Stimulated activated CD4-positive, alpha-beta T cell treated with anti-CD3 and anti-CD28 coated beads, Interleukin-15, amount 100 ng/mL, for 1 hour (primary cell): ENCODE measurements around the gene TAF6.

ENCODE experiments used
- DNase-seq, 2 donors: peaks; one replicate each; pipeline ENCODE4 v3.0.0-alpha.2; 2020; ENCODE audit warnings: low read depth in 1 of 2, low spot score in 1 of 2

The TAF6 gene

DNA sequence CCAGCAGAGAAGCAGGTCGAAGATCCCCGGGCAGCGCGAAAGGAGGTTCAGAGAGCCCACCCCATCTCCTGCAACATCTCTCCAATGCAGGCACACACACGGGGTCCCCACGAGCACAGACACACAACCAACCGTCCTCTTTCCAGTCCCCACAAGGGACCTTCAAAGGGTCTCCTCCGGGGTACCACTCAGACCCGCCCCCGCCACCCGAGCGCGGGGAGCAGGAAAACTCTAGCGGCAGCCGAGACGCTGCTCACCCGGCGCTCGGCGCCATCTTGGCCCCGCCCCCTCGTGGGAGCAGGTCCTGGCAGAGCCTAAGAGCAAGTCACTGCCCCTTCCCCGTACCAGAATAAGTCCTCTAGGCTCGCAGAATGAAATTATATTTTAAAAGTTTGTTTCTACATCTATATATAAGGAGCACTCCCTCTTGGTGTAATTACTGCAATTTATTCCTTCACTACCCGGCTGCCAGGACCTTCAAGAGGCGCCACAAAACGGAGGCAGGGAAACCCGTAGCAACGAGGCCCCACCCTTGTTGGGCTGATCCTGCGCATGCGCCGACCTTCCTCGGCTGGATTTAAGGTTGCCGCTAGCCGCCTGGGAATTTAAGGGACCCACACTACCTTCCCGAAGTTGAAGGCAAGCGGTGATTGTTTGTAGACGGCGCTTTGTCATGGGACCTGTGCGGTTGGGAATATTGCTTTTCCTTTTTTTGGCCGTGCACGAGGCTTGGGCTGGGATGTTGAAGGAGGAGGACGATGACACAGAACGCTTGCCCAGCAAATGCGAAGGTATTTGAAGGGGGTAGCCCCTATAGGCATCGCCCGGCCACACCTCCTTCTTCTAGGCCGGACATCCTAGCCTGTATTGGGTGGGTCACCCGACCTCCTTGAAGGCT lies at the start of gene TAF6, which contains the start of gene CNPY4:
TAF6 (minus strand) TSS at position 287 of the 898 bp plus-strand sequence. CDS start 5,149 bp downstream, outside the sequence.
CNPY4 (plus strand) TSS at position 563 of the 898 bp plus-strand sequence; CDS start at position 674, 111 bp downstream.
- peak; percentile 88 to 90 for DNase-seq

DNA sequence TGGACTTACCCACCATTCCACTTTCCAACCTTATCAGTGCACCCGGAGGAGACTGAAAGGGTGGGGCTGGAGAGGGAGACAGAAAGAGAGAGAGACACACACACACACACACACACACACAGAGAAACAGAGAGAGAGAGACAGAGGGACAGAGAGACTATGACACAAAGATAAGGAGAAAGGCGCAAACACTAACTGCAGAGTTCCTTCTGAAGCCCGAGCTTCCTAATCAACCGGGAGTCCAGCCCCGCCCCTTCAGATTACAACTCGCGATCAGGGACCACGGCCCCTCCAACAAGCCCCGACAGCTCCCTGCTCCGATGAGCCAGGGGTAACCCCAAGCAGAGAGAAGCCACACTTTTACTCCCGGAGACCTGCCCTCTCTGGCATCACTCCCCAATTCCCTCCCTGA lies 48.8 kb upstream of the TAF6 start:
- no peak for DNase-seq

DNA sequence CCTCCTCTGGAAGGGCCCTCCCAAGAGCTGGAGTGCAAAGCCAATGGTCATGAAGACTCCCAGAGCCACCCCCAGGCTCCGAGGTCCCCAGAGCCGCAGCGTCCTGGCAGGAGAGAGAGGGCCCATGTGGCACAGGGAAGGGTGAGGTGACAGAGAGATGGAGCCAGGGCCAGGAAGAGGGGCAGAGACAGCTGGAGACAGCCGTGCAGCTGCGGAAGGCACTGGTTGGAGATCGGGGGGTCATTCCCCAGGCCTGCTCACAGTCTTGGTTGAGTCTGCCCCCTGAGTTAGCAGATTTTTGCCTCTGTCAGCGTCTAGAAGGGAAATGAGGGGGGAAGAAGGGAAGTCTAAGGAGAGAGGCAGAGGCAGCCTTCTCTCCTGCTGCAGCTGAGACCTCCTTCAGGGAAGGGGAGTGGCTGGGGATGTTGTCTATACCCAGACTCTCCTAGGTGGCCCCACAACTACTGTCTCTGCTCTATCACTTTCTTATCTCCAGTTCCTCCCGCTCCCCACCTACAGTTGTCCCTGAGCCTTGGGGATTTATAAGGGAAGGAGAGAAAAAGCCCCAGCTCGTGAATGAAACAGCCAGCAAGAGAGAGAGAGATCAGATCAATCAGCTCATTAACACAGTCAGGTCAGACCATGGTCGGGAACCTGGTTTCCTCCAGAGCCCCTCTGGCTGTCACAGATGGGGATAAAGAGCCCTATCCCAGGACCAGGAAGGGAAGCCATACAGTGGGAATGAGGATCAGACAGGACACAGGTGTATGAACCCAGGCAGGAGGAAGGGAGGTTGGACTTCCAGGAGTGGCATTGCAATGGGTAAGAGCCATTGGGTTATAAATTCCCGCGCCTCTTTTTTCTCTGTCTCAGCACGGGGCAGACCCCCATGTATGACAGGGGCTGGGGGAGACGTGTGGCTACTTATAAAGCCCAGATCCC lies 48.1 kb upstream of the TAF6 start:
- DNase-seq = no peak

DNA sequence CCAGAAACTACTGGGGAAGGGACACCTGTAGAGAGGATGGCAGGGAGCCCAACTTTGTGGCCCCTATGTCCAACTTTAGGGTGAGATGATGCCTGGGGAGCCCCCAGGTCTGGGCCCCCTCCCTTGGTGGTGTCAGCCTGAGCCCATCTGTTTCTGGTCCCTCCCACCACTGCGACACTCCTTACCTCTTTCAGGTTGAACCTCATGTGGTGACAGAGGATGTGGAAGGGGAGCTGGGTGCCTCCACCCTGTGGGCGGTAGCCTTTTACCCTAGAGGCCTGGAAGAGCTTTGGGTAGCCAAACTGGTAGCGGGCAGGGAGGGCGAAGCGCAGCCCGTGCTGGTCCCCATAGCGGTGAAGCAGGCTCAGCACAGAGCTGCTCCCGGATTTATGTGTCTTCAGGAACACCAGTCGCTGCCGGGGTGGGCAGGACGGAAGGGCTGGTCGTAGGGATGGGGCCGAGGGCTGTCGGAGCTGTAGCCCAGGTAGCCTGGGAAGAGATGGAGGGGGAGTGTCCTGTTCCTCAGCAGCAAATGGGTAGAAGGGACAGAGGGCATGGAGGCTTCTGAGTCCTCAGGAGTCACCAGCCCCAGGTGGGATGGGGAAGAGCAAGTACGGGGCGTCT lies 47.3 kb upstream of the TAF6 start:
- no peak for DNase-seq

DNA sequence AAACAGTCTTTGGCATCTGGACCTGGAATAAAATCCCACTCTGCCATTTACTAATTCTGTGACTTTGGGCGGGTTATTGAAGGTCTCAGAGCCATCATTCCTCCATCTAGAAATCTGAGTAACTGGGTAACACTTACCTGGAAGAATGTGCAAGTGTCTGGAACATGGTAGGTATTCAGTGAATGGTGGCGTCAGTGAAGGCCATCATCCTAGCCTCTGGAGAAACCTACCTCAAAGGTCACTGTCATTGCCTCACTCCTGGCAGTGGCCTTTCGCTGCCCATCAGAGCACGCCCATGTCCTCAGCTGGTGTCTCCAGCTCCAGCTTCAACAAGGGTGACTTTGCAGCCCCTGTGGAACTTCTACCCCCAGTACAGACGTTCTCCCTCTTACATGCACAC lies 44.7 kb upstream of the TAF6 start:
- no peak for DNase-seq

DNA sequence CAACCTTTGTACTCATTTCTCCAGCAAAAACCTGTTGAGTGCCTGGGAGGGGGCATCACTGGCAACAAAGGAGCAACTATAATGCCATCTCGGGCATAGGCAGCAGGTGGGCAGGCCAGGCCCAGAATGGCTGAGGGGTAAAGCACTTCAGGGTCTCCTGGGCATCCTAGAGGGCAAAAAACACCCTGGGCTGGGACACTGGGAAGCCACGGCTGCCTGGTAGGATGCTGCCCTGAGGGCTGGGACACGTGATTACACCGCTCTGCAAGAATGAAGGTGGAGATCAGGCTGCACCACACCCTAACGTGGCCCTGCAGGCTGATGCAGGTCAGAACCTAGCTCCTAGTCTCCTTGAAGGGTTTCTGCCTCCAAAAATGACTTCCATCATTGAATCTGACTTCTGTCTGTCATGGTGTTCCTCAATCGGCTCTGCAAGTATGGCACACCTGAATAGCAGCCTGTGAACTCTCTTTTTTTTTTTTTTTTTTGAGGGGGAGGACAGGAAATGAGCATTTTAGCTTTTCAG lies 43.9 kb upstream of the TAF6 start:
- no peak for DNase-seq

DNA sequence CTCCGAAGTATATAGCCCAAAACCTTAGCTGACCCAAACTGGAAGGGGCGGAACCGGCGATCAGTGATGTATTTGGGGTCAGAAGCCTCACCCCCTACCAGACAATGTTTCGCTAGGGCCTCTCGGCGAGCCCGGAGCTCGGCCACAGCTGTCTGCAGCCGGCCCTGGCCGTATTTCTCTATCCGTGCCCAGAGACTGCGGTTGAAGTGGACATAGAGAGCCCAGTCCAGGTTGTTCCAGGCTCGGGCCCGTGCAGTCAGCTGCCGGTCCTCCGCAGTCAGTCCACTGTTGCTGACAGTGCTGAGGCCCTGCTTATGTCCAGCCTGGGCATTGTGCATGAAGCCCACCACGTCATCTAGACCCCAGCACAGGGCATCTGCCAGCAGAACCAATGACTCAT lies 40.9 kb upstream of the TAF6 start:
- DNase-seq = no peak

DNA sequence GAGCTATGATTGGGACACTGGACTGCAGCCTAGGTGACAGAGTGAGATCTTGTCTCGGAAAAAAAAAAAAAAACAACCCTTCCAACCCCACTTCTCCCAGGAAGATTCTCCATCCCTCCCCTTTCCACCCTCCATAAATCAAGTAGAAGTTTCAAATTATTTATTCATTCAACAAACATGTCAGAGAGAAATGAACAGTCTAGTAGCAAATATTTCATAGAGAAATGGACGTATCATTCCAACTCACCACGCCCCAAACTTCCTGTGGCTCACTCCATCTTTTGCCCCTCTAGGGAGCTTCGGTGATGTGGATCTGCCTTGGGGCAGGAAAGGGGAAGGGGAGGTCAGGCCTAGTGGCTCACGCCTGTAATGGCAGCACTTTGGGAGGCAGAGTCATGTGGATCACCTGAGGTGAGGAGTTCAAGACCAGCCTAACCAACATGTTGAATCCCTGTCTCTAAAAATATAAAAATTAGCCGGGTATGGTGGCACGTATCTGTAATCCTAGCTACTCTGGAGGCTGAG lies 40.0 kb upstream of the TAF6 start:
- DNase-seq = no peak

DNA sequence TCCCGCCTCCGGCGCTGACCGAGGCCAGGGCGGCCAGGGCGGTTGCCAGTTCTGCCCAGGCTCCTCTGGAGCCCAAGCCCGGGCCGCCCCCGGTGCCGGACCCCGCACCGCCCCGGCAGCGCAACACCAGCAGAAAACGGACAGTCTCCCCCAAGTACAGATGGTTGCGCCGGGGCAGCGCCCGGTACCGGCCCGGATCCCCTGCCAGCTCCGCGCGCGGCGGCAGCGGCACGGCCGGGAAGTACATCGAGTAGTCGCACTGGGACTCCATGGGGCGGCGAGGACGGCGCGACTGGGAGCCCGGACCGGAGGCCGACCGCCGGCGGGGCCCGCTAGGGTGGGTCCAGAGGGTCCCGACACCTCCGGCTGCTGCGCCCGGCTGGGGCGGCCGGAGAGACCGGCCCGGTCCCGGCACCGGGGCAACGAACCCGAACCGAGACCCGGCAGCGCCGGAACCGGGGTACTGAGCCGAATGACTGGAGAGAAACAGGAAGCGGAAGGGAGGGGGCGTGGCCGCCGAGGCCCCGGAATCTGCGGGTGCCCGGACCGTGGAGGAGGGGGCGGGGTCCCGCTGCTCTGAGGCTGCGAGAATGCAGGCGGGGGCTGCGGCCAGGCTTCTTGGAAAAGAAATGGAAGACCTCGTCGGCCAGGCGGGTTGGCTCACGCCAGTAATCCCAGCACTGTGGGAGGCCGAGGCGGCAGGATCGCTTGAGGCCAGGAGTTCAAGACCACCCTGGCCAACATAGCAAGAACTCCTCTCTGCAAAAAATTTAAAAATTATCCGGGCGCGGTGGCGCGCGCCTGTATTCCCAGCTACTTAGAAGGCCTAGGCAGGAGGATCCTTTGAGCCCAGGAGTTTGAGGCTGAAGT lies 39.3 kb upstream of the TAF6 start, which contains the start of gene TRAPPC14:
TRAPPC14 (minus strand) TSS at position 495 of the 870 bp plus-strand sequence; CDS start at position 271, 224 bp downstream.
- peak; percentile 84 to 93 for DNase-seq

DNA sequence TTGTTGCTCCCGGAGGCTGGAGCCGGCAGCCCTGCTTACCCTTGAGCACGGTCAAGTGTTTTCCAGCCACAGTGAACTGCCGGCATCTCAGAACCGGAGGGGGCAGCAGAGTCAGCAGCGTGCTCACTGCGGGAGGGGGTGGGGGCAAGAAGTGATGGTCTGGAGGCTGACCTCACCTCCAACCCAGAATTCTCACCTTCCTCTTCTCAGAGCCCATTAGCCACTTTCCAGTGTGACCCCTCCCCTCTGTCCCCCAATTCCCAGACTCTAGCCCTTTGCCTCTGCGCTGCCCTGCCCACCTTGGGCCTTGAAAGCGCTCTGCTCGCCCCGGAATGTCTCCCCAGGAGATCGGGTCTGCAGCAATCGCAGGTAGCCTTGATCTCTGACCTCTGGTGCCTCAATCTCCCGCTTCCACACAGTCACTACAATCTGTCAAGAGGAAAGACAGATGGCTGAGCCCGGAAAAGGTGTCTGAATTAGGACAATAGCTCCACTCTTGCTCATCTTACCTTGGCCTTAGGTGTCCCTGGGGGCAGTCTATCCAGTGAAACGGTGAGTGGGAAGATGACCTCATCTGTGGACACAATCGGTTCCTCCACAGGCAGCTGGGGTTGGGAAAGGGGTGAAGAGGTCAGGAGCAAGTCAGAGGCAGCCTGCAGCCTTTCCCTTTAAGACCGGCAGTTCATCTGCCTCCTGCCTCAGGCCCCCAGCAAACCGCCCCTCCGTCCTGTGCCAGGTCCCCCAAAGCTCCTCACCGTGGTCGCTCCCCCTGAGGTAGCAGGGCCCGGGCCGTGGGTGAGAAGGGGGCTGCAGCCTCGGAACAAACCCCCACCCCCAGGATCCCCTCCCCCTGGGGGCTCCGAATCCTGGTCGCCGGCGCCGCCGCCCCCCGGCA lies 38.4 kb upstream of the TAF6 start:
- no peak for DNase-seq

DNA sequence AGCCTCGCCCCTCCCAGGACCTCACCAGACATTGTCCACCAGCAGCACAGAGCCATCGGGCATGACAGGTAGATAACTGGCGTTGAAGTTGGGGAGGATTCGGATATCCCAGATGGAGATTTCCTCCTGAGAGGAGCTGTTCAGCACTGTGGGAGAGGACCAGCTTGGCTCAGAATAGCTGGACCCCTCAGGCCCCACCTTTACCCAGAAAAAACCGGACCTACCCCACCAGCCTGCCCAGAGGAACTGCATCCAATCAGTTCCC lies 37.8 kb upstream of the TAF6 start:
- no peak for DNase-seq

DNA sequence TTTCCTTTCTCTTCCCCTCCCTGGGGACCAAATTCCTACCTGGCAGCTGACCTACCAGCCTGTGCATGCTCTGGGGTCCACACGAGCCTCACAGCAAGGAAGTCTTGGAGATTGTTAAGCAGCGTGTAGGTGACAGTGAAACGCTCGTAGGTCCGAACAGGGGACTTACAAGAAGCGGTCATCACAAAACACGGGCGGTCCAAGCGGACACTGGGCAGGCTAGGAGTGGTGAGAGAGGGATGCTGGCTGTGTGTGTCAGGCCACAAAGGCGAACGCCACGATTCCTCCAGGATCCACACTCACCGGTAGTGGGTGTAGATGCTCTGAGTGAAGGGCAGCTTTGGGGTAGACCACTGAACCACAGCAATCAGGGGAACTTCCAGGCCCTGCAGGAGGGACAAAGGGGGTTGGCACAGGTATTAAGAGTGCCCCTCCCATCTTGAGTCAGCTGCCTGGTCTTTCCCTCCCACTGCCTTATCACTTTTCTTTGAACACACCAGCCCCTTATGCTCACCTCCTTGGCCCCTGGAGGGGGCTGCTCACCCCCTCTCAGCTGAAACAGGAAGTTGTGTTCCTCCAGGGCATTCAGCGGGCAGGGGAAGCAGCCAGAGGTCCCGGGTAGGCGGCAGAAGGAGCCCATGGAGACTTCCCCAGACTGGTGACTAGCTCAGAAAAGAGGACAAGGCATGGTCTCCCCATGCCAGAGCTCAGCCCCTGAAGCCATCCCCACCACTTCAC lies 37.3 kb upstream of the TAF6 start:
- DNase-seq = no peak

DNA sequence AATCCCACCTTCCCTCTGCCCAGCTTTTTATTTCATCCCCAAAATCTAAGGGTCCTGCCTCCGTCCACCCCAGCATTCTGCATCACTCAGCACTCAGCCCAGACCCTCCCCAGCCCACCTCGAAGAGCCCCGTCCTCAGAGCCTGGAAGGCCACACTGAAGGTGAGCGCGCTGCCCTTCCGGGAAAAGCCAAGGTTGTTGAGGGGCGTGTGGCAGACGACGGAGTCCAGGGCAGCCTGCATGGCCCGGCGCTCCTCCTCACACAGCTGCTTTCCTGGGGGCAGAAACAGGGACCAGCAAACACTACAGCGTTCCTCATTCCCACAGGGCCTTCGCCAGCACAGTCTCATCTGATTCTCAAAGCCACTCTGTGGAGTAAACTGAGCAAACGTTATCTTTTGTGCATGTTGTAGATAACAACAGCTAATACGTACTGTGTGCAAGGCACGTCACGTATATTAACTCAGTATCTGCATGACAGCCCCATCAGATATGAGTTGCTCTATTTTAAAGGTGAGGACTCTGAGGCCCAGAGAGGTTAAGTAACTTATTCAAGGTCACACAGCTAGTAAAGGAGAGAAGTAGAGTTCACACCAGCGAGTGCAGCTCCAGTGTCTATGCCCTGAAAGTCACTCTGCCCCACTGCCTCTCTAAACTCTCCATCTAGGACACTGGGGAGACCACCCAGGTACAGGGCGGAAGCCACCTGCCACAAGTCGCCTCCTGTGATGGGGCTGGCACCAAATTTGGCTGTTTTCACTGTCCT lies 36.6 kb upstream of the TAF6 start:
- DNase-seq = no peak

DNA sequence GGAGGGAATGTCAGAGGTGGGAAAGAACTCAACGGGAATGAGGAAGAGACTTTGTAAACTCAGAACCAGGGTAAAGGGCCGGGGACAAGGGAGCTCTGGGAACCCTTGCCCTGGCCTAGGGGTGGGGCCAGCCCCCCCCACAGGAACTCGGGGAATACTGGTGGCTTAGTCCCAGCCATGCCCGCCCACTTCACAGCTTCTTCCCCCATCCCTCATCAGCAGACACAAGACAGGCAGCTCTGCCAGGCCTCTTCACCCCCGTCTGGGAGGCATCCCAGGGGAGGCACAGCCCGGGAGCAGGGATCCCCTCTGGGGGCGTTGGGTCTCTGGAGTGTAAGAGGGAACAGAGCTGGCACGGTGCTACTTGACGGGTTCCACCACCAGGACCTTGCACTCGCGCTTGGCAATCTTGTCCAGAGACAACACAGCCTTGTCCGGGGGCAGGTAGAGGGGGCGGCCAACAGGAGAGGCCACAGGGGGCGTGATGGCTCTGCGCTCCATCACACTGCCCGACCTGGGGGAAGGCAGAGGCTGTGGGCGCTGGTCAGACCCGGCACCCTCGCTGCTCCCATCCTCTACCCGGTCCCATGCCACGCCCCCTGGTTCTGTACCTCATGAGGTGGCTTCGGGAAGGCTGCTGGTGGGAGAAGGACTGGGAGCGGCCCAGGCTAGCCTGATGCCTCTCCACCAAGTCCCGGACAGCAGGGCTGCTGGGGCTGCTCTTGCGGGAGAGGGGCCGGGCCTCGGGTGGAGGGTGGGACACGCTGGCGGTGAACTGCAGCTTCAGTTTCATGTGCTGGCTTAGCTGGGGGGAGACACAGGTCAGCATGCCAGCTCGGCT lies 35.7 kb upstream of the TAF6 start:
- no peak for DNase-seq

DNA sequence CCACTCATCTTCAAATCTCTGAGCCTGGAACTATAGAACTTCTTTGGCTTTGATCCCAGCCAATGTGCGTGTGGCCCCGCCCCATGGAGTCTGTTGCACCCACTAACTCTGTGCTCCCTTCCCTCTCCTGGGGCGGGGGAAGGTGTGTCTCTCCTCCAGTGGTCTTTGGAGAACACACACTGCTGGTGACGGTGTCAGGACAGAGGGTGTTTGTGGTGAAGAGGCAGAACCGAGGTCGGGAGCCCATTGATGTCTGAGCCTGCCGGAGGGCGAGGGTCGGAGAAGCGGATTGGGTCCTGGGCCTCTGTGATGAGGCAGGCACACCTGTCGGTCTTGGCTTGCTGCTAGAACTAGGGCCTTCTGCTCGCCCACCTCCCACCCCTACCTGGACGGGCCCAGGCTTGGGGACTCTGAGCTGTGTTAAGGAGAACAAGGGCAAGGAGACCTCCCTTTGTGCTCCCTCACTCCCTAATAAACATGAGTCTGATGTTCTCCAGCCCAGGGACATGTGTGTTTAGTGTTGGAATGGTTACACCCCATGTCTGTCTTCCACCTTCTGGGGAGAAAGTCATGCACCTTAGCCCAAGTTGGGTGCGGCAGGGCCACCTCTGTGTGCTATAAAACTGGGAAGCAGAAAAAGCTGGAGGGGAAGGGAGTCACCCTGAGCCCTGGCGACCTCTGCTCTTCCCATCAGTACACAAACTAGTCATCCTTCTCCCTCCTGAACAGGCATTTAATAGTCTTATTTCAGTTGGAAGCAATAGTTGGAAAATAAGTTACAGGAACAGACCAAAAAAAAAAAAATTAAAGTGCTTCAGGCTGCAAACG lies 34.8 kb upstream of the TAF6 start:
- DNase-seq = no peak
